Muscle layer of colon (tissue), 2 donors: ENCODE data around the gene CD70.
"Not testable (repeated sequence)": the region's sequence is repeated elsewhere in the genome, so short reads cannot be mapped to it uniquely, and the experiment has no call there.

Experiments
- H3K27ac ChIP-seq: one replicate; pipeline ENCODE4 v1.7.0; 2013; ENCODE audit warnings: low read depth, mild to moderate bottlenecking, low read length, moderate library complexity
- H3K27me3 ChIP-seq, 2 donors: one replicate each; pipeline ENCODE4 v1.7.0; 2013; ENCODE audit warnings: low read length in 2 of 2, mild to moderate bottlenecking in 2 of 2; ENCODE audit not compliant: insufficient read depth in 2 of 2, control insufficient read depth in 1 of 2
- H3K36me3 ChIP-seq: one replicate; pipeline ENCODE4 v1.7.0; 2013; ENCODE audit warnings: mild to moderate bottlenecking, low read length; ENCODE audit not compliant: insufficient read depth
- H3K4me1 ChIP-seq: one replicate; pipeline ENCODE4 v1.7.0; 2013; ENCODE audit warnings: mild to moderate bottlenecking, low read length; ENCODE audit not compliant: insufficient read depth
- H3K4me3 ChIP-seq, 2 donors: one replicate each; pipeline ENCODE4 v1.7.0; 2013; ENCODE audit warnings: low read length in 2 of 2, low read depth in 1 of 2, mild to moderate bottlenecking in 1 of 2, moderate library complexity in 1 of 2
- H3K9ac ChIP-seq: one replicate; pipeline ENCODE4 v1.7.0; 2013; ENCODE audit warnings: low read length
- H3K9me3 ChIP-seq: one replicate; pipeline ENCODE4 v1.7.0; 2013; ENCODE audit warnings: mild to moderate bottlenecking, low read length
- donor health status: abdominal sarcoma.
- donor health status: Adenocarcinoma of cecum.

CD70 gene

GRCh38 chr19:6593651-6594416 lies 2.9 kb upstream of the CD70 start:
- Histone ChIP-seq H3K4me3 (no peak overlapping the region), H3K4me1 (no peaks in the 10 kb centered on the region), H3K9me3 (no peaks in the 10 kb centered on the region), H3K27me3 (peaks cover 0 to 23% of the 10 kb centered on the region in 2 donors), H3K9ac (no peak overlapping the region), H3K27ac (no peak overlapping the region), H3K36me3 (no peaks in the 10 kb centered on the region)

- Histone ChIP-seq H3K4me1 (peaks cover 6% of the 10 kb centered on the region), H3K9ac (no peak overlapping the region), H3K4me3 (no peak overlapping the region), H3K27me3 (peaks cover 11 to 49% of the 10 kb centered on the region in 2 donors), H3K9me3 (no peaks in the 10 kb centered on the region), H3K27ac (no peak overlapping the region), H3K36me3 (no peaks in the 10 kb centered on the region)
Measured at GRCh38 chr19:6590258-6590826, 608 bp downstream of the CD70 start.

GRCh38 chr19:6589711-6590257 lies 1.2 kb downstream of the CD70 start:
- Histone ChIP-seq H3K4me1 (peaks cover 6% of the 10 kb centered on the region), H3K4me3 (no peak overlapping the region), H3K27me3 (peaks cover 11 to 49% of the 10 kb centered on the region in 2 donors), H3K27ac (no peak overlapping the region), H3K36me3 (no peaks in the 10 kb centered on the region), H3K9me3 (no peaks in the 10 kb centered on the region), H3K9ac (no peak overlapping the region)

GRCh38 chr19:6588508-6589345 lies 2.2 kb downstream of the CD70 start:
- no peaks in the 10 kb centered on the region for H3K36me3 ChIP-seq
- no peak overlapping the region for H3K9ac ChIP-seq
- H3K27ac ChIP-seq = no peak overlapping the region
- no peaks in the 10 kb centered on the region for H3K9me3 ChIP-seq
- H3K27me3 ChIP-seq = peaks cover 11 to 49% of the 10 kb centered on the region in 2 donors
- H3K4me3 ChIP-seq = no peak overlapping the region
- H3K4me1 ChIP-seq = peaks cover 6% of the 10 kb centered on the region

- Histone ChIP-seq H3K9ac (no peak overlapping the region), H3K36me3 (no peaks in the 10 kb centered on the region), H3K27me3 (peaks cover 11 to 49% of the 10 kb centered on the region in 2 donors), H3K27ac (no peak overlapping the region), H3K9me3 (no peaks in the 10 kb centered on the region), H3K4me3 (no peak overlapping the region), H3K4me1 (peaks cover 6% of the 10 kb centered on the region)
Measured at GRCh38 chr19:6587998-6588507, 2.9 kb downstream of the CD70 start.

- Histone ChIP-seq H3K27ac (no peak overlapping the region), H3K9ac (no peak overlapping the region), H3K27me3 (peaks cover 11 to 48% of the 10 kb centered on the region in 2 donors), H3K9me3 (no peaks in the 10 kb centered on the region), H3K36me3 (no peaks in the 10 kb centered on the region), H3K4me3 (no peak overlapping the region), H3K4me1 (peaks cover 6% of the 10 kb centered on the region)
Measured at GRCh38 chr19:6587093-6587820, 3.7 kb downstream of the CD70 start.

GRCh38 chr19:6586726-6587092 lies 4.2 kb downstream of the CD70 start:
- Histone ChIP-seq H3K4me3 (no peak overlapping the region), H3K9me3 (no peaks in the 10 kb centered on the region), H3K27ac (no peak overlapping the region), H3K36me3 (no peaks in the 10 kb centered on the region), H3K4me1 (peaks cover 6% of the 10 kb centered on the region), H3K9ac (no peak overlapping the region), H3K27me3 (peaks cover 11 to 45% of the 10 kb centered on the region in 2 donors)

- peaks cover 6% of the 10 kb centered on the region for H3K4me1 ChIP-seq
- no peaks in the 10 kb centered on the region for H3K9me3 ChIP-seq
- H3K4me3 ChIP-seq = no peak overlapping the region
- no peak overlapping the region for H3K27ac ChIP-seq
- H3K36me3 ChIP-seq = no peaks in the 10 kb centered on the region
- H3K27me3 ChIP-seq = peaks cover 11 to 40% of the 10 kb centered on the region in 2 donors
- H3K9ac ChIP-seq = no peak overlapping the region
Measured at GRCh38 chr19:6586056-6586455, 4.9 kb downstream of the CD70 start.

- H3K9me3 ChIP-seq, H3K4me3 ChIP-seq, H3K9ac ChIP-seq, H3K27ac ChIP-seq, H3K36me3 ChIP-seq, H3K4me1 ChIP-seq: not testable (repeated sequence)
- peaks cover 9 to 18% of the 10 kb centered on the region in 2 donors for H3K27me3 ChIP-seq
Measured at GRCh38 chr19:6582515-6583484, 8.2 kb downstream of the CD70 start.

- Histone ChIP-seq H3K27me3 (no peaks in the 10 kb centered on the region), H3K9me3 (no peaks in the 10 kb centered on the region), H3K9ac (no peak overlapping the region), H3K4me1 (no peaks in the 10 kb centered on the region), H3K36me3 (no peaks in the 10 kb centered on the region), H3K27ac (no peak overlapping the region), H3K4me3 (no peak overlapping the region)
Measured at GRCh38 chr19:6580313-6580712, 10.6 kb downstream of the CD70 start.
